Nephron progenitor cell (in vitro differentiated cells): ENCODE results near the gene USP48.

Experiments
- DNase-seq: peaks from one replicate; pipeline ENCODE4 v3.0.0; 2021
- H3K27ac Mint-ChIP-seq: 2 replicates; pipeline ENCODE4 v1.8.0; 2021; ENCODE audit warnings: mild to moderate bottlenecking, moderate library complexity, mixed read lengths
- H3K27me3 Mint-ChIP-seq: 2 replicates; pipeline ENCODE4 v1.8.0; 2021; ENCODE audit warnings: mild to moderate bottlenecking, low read depth, mixed read lengths; ENCODE audit not compliant: poor library complexity
- H3K36me3 Mint-ChIP-seq: 2 replicates; pipeline ENCODE4 v1.8.0; 2021; ENCODE audit warnings: low read depth, mixed read lengths
- H3K4me1 Mint-ChIP-seq: 2 replicates; pipeline ENCODE4 v1.8.0; 2021; ENCODE audit warnings: mixed read lengths
- H3K4me3 Mint-ChIP-seq: 2 replicates; pipeline ENCODE4 v1.8.0; 2021; ENCODE audit warnings: mild to moderate bottlenecking, moderate library complexity, mixed read lengths
- H3K9me3 Mint-ChIP-seq: 2 replicates; pipeline ENCODE4 v1.8.0; 2021; ENCODE audit warnings: mild to moderate bottlenecking, moderate library complexity, mixed read lengths
- TF ChIP-seq, protein P1 (sequence below): fragments of 200-600 bp; sonication (generic); IDR thresholded peaks from 2 replicates; pipeline ENCODE4 v1.5.0; 2021; ENCODE audit warnings: antibody characterized with exemption

USP48 gene

DNA sequence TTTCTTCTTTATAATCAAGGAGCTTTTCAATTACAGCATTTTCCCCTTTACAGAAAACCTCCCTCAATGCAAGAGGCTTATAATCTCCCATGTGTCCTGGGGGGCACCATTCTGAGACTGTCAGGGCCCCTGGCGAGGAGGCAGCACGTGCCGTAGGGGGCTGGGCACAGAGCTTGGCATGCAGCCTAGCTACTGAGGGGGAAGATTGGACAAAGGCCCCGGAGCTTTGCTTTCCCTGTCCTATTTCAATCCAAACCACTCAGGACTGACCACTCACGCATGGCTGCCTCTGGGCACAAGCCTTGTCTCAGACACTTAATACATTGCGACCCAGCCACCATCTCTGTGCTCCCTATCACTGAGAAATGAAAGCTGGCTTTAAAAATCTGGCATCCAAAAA lies 111.0 kb downstream of the USP48 start:
- no peak for DNase-seq
- Mint-ChIP-seq H3K27me3 (peaks cover 31% of the 10 kb centered on the region), H3K36me3 (no peaks in the 10 kb centered on the region), H3K9me3 (no peaks in the 10 kb centered on the region), H3K27ac (no peak overlapping the region), H3K4me1 (peaks cover 63% of the 10 kb centered on the region), H3K4me3 (no peak overlapping the region)
- TF ChIP-seq, protein P1, sequence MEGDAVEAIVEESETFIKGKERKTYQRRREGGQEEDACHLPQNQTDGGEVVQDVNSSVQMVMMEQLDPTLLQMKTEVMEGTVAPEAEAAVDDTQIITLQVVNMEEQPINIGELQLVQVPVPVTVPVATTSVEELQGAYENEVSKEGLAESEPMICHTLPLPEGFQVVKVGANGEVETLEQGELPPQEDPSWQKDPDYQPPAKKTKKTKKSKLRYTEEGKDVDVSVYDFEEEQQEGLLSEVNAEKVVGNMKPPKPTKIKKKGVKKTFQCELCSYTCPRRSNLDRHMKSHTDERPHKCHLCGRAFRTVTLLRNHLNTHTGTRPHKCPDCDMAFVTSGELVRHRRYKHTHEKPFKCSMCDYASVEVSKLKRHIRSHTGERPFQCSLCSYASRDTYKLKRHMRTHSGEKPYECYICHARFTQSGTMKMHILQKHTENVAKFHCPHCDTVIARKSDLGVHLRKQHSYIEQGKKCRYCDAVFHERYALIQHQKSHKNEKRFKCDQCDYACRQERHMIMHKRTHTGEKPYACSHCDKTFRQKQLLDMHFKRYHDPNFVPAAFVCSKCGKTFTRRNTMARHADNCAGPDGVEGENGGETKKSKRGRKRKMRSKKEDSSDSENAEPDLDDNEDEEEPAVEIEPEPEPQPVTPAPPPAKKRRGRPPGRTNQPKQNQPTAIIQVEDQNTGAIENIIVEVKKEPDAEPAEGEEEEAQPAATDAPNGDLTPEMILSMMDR = no peak

DNA sequence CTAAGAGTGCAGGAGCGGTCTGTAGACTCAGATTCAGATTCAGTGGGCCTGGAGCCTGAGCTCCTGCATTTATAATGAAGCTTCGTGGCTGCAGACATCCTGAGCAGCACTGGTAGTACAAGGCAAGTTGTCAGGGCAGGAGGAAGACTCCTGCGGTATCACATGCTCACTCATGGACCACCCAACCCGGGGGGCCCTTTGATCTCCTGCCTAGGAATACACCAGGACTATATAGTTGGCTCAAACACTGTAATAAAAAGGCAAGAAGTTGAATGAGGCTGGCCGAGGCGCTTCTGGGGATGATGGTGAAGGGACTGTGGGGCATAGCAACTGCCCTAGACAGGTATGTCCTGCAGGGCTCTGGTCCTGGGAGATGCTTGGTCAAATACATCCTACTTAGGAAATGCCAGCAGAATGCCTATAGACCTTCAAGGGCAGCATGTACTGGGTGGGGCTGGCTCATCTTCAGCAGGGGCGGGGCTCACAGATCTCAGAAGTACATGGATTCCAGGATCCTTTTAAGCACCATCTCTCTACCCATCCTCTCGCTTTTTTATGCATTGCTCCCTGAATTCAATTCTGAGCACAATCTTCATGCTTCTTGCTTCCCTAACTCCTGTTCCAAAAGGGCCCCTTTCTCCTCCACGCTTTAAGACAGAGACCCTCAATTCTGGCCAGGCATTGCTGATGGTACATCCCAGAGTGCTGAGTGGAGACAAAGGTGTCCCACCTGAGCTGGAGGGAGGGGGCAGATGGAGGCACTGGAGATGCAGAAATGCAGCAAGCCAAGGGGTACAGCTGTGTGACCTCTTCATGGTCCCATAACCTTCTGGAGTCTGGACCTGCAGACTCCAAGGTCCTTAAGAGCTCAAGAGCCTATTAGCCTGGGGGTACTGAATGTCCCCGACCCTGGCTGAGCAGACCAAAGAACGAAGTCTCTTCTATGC lies 111.7 kb downstream of the USP48 start:
- H3K4me1 Mint-ChIP-seq = peaks cover 63% of the 10 kb centered on the region
- H3K36me3 Mint-ChIP-seq = no peaks in the 10 kb centered on the region
- H3K27me3 Mint-ChIP-seq = peaks cover 31% of the 10 kb centered on the region
- TF ChIP-seq, protein P1 = no peak
- DNase-seq = no peak
- no peak overlapping the region for H3K4me3 Mint-ChIP-seq
- no peaks in the 10 kb centered on the region for H3K9me3 Mint-ChIP-seq
- no peak overlapping the region for H3K27ac Mint-ChIP-seq

DNA sequence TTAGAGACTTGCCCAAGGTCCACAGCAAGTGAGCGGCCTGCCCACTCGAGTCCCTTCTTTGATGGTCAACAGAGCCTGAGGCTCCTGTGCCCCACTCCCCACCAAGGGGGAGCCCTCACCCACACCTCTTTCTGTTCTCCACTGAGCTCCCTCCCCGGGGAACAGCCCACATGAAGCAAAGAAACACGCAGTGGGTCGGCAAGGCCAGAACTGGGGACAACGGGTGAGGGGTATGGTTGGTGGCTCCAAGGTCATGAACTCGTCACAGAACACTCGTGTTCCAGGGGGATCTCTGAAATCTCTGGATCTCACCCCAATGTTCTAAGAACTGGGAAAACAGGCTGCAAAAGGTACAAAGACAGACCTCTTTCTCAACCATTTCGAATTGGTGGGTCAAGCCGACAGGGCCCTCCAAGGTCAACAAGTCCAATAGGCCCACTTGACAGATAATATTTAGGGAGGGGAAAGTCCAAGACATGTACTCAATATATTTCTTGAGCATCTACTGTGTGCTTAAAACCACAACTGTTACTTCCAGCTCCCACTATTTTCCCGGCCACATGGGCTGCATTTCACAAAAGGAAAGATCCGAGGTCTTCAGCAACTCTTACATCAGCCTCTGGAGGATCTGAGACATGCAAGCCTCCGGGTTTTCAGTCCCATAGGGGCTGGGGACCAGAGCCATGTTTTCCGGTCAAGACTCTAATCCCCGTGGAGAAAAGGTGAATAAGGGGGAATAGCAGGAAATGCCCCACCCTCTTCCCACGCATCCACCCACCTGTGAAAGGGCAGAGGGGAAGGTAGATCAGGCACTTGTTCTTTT lies 112.7 kb downstream of the USP48 start:
- Mint-ChIP-seq H3K9me3 (no peaks in the 10 kb centered on the region), H3K36me3 (no peaks in the 10 kb centered on the region), H3K27me3 (peaks cover 35% of the 10 kb centered on the region), H3K4me1 (peaks cover 55% of the 10 kb centered on the region), H3K4me3 (peak overlapping the region; percentile 35), H3K27ac (no peak overlapping the region)
- TF ChIP-seq, protein P1 = no peak
- DNase-seq = no peak

DNA sequence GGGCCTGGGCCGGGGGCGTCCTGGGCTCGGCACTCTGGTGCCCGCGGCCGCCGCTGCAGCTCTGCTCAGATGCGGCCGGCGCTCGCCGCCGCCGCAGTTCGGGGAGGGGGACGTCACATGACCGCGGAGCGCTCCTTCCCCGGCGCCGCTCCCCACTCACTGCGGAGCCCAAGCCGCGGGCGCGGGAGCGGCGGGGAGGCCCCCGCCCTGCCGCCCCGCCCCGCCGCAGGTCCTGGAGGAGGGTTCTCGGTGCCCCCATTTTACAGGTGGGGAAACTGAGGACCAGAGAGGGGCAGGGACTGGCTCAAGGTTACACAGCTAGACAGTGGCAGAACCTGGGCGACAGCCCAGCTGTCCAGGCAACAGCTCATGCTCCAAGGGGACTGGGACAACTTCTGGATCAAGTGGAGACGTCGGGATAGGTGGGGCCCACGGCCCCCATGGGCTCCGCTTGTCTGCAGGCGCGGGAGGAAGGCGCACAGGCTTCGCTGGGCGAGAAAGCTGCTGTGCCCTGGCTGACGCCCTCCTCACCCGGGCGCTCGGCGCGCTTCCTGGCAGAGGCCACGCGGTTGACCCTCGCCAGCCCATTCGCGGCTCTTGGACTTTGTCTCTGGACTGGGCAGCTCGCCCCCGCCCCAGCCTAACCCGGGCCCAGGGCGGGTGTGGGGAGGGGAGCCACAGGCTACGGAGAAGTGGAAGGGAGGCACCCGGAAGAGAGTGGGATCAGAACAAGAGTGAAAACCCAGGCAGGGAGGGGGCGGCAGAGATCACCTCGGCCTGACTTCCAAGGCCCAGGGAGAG lies 113.5 kb downstream of the USP48 start, which contains the start of gene RAP1GAP:
Gene RAP1GAP (minus strand): TSS at position 100 of the 801 bp plus-strand sequence. CDS start 49,325 bp downstream, outside the sequence.
- Mint-ChIP-seq H3K36me3 (no peaks in the 10 kb centered on the region), H3K4me1 (peaks cover 46% of the 10 kb centered on the region), H3K27me3 (peaks cover 37% of the 10 kb centered on the region), H3K4me3 (peak within 1 kb of the TSS; percentile 55), H3K27ac (no peak within 1 kb of the TSS), H3K9me3 (no peaks in the 10 kb centered on the region)
- DNase-seq = peak; percentile 67
- TF ChIP-seq, protein P1 = no peak

DNA sequence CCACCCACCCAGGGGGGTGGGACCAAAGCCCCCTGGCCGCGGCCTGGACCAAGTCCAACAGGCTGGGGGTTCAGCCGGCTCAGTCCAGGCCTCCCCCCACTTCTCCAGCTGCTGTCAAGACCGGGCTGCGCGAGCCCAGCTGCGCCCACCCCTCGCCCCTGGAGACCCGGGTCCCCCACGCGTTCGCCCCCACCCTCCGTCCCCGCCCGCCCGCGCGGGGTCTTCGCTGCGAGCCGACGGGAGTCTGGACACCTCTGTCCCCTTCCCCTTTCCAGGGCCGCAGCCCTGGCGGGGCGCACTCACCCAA lies 114.0 kb downstream of the USP48 start:
- H3K4me3 Mint-ChIP-seq = peak overlapping the region; percentile 54
- H3K27ac Mint-ChIP-seq = no peak overlapping the region
- peaks cover 46% of the 10 kb centered on the region for H3K4me1 Mint-ChIP-seq
- H3K27me3 Mint-ChIP-seq = peaks cover 42% of the 10 kb centered on the region
- H3K9me3 Mint-ChIP-seq = no peaks in the 10 kb centered on the region
- no peak for DNase-seq
- no peaks in the 10 kb centered on the region for H3K36me3 Mint-ChIP-seq
- TF ChIP-seq, protein P1 = no peak
